ENCODE measurements around the gene C9orf50.

The C9orf50 gene

DNA sequence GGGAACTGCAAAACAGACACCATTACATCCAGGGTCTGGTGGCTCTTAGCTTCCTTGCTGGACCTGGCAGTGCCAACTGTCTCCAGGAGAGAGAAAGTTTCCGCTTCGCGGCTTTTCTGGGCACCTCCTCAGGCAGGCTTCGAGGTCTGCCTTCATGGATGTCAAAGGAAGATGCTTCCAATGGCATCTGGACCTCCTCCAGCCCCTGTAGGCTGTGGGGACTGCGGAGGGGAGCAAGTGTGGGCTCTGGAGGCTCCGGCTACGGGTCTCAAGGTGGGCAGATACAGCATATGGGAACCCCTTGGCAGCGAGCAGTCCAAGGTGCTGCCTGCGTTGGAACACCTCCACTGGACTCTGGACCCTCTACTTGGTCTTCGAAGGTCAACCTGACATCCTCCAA, 6.0 kb downstream of the C9orf50 start:
- Histone ChIP-seq H3K4me1 (ENCODE audit: control insufficient read depth in 1 of 2, insufficient read depth in 2 of 2, low read length in 2 of 2) (peaks cover 2 to 11% of the 10 kb centered on the region in 2 donors), H3K4me3 (ENCODE audit: low read depth in 1 of 2, low read length in 2 of 2) (no peak overlapping the region), H3K27ac (ENCODE audit: low read length) (no peak overlapping the region), H3K9me3 (ENCODE audit: control insufficient read depth in 1 of 2, low read length in 2 of 2) (no peaks in the 10 kb centered on the region), H3K36me3 (ENCODE audit: control insufficient read depth in 1 of 2, insufficient read depth in 2 of 2, low read length in 2 of 2) (no peaks in the 10 kb centered on the region), H3K27me3 (ENCODE audit: low read depth, low read length) (peaks cover 5% of the 10 kb centered on the region)

- Histone ChIP-seq H3K4me3 (ENCODE audit: low read depth in 1 of 2, low read length in 2 of 2) (no peak overlapping the region), H3K36me3 (ENCODE audit: control insufficient read depth in 1 of 2, insufficient read depth in 2 of 2, low read length in 2 of 2) (no peaks in the 10 kb centered on the region), H3K4me1 (ENCODE audit: control insufficient read depth in 1 of 2, insufficient read depth in 2 of 2, low read length in 2 of 2) (peaks cover 2 to 3% of the 10 kb centered on the region in 2 donors), H3K9me3 (ENCODE audit: control insufficient read depth in 1 of 2, low read length in 2 of 2) (no peaks in the 10 kb centered on the region), H3K27me3 (ENCODE audit: low read depth, low read length) (no peaks in the 10 kb centered on the region), H3K27ac (ENCODE audit: low read length) (no peak overlapping the region)
These were observed 7.3 kb downstream of the C9orf50 start for GRCh38 chr9:129613520-129614175.

GRCh38 chr9:129612815-129613519, 7.9 kb downstream of the C9orf50 start:
- Histone ChIP-seq H3K27ac (ENCODE audit: low read length) (no peak overlapping the region), H3K27me3 (ENCODE audit: low read depth, low read length) (no peaks in the 10 kb centered on the region), H3K4me1 (ENCODE audit: control insufficient read depth in 1 of 2, insufficient read depth in 2 of 2, low read length in 2 of 2) (peaks cover 2 to 3% of the 10 kb centered on the region in 2 donors), H3K9me3 (ENCODE audit: control insufficient read depth in 1 of 2, low read length in 2 of 2) (no peaks in the 10 kb centered on the region), H3K4me3 (ENCODE audit: low read depth in 1 of 2, low read length in 2 of 2) (no peak overlapping the region), H3K36me3 (ENCODE audit: control insufficient read depth in 1 of 2, insufficient read depth in 2 of 2, low read length in 2 of 2) (no peaks in the 10 kb centered on the region)

DNA sequence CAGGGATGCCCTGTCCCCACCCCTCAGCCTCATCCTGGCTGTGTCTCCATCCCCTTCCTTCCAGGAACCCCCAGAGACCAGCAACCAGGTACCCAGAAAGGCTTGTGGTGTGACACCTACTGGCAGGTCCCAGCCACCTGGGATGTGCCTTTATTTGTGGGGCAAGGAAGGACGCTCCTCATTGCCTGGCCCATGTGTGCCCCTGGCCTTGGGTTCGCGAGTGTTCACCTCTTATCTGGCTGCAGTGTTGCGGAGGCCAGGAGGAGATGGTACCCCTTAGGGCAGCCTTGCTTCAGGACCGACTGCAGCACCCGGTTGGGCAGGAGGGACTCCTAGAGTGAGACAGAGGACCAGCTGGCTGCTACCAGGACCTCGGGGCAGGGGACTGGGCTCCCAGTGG, 8.8 kb downstream of the C9orf50 start:
- H3K27me3 ChIP-seq (ENCODE audit: low read depth, low read length): no peaks in the 10 kb centered on the region
- no peaks in the 10 kb centered on the region for H3K36me3 ChIP-seq (ENCODE audit: control insufficient read depth in 1 of 2, insufficient read depth in 2 of 2, low read length in 2 of 2)
- no peak overlapping the region for H3K27ac ChIP-seq (ENCODE audit: low read length)
- H3K4me1 ChIP-seq (ENCODE audit: control insufficient read depth in 1 of 2, insufficient read depth in 2 of 2, low read length in 2 of 2): peaks cover 6 to 10% of the 10 kb centered on the region in 2 donors
- H3K9me3 ChIP-seq (ENCODE audit: control insufficient read depth in 1 of 2, low read length in 2 of 2): no peaks in the 10 kb centered on the region
- H3K4me3 ChIP-seq (ENCODE audit: low read depth in 1 of 2, low read length in 2 of 2): no peak overlapping the region

GRCh38 chr9:129611307-129611800, 9.5 kb downstream of the C9orf50 start:
- H3K27ac ChIP-seq (ENCODE audit: low read length): no peak overlapping the region
- no peaks in the 10 kb centered on the region for H3K27me3 ChIP-seq (ENCODE audit: low read depth, low read length)
- H3K36me3 ChIP-seq (ENCODE audit: control insufficient read depth in 1 of 2, insufficient read depth in 2 of 2, low read length in 2 of 2): no peaks in the 10 kb centered on the region
- H3K4me1 ChIP-seq (ENCODE audit: control insufficient read depth in 1 of 2, insufficient read depth in 2 of 2, low read length in 2 of 2): peaks cover 6 to 15% of the 10 kb centered on the region in 2 donors
- peak overlapping the region; percentile 64 to 70 for H3K4me3 ChIP-seq (ENCODE audit: low read depth in 1 of 2, low read length in 2 of 2)
- H3K9me3 ChIP-seq (ENCODE audit: control insufficient read depth in 1 of 2, low read length in 2 of 2): no peaks in the 10 kb centered on the region

GRCh38 chr9:129610473-129611306, 10.2 kb downstream of the C9orf50 start:
- no peaks in the 10 kb centered on the region for H3K36me3 ChIP-seq (ENCODE audit: control insufficient read depth in 1 of 2, insufficient read depth in 2 of 2, low read length in 2 of 2)
- no peaks in the 10 kb centered on the region for H3K9me3 ChIP-seq (ENCODE audit: control insufficient read depth in 1 of 2, low read length in 2 of 2)
- H3K4me1 ChIP-seq (ENCODE audit: control insufficient read depth in 1 of 2, insufficient read depth in 2 of 2, low read length in 2 of 2): peaks cover 6 to 15% of the 10 kb centered on the region in 2 donors

DNA sequence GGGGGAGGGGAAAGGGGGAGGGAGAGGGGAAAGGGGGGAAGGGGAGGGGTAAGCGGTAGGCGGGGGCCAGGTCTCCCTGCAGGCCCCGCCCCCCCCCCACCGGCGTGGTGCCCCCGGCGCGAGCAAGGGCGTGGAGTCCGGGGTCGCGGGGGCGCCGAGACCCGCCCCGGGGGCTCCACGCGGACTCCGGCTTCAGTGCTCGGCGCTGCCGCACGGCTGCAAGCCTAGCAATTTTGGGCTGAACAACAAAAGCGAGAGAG, 10.8 kb downstream of the C9orf50 start:
- H3K9me3 ChIP-seq (ENCODE audit: control insufficient read depth in 1 of 2, low read length in 2 of 2): no peaks in the 10 kb centered on the region
- peak overlapping the region; percentile 63 for H3K27ac ChIP-seq (ENCODE audit: low read length)
- no peaks in the 10 kb centered on the region for H3K27me3 ChIP-seq (ENCODE audit: low read depth, low read length)
- H3K4me3 ChIP-seq (ENCODE audit: low read depth in 1 of 2, low read length in 2 of 2): peak overlapping the region; percentile 64 to 70
- H3K4me1 ChIP-seq (ENCODE audit: control insufficient read depth in 1 of 2, insufficient read depth in 2 of 2, low read length in 2 of 2): peaks cover 6 to 15% of the 10 kb centered on the region in 2 donors
- no peaks in the 10 kb centered on the region for H3K36me3 ChIP-seq (ENCODE audit: control insufficient read depth in 1 of 2, insufficient read depth in 2 of 2, low read length in 2 of 2)

More at GRCh38 chr9:129610473-129611306, 10.2 kb downstream of the C9orf50 start:
- Histone ChIP-seq H3K4me3 (ENCODE audit: low read depth in 1 of 2, low read length in 2 of 2) (peak overlapping the region; percentile 64 to 70), H3K27me3 (ENCODE audit: low read depth, low read length) (no peaks in the 10 kb centered on the region), H3K27ac (ENCODE audit: low read length) (peak overlapping the region; percentile 63)

DNA sequence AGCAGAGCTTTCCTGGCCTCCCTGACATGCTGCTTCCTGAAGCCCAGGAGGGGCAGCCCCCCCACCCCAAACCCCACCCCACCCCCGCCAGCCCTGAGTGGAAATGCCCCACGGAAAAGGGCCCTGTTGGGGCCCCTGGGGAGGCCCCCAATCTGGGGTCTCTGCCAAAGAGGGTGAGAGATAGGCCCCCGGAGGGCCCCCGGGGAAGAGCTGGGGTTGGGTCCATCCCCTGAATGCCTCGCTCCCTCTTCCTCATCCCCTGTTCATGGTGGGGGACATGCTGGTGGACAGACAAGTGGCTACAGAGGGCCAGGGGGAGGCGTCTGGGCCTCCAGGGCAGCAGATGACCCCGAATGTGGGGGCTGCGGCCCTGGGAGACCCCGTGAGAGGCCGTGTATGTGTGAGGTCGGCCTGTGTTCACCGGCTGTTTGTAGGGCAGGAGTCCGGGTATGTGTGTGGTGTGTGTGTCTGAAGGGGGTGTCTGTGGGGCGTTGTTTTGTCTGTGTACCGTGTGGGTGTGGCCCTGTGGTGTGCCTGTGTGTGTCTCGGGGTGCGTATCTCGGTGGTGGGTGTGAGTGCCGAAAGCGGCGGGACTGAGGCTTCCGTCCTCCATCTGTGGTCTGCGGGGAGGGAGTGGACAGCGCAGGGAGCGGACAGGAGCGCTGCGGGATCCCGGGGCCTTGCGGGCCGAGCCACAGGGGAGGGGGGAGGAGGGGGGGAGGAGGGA, 11.3 kb downstream of the C9orf50 start:
- Histone ChIP-seq H3K4me3 (ENCODE audit: low read depth in 1 of 2, low read length in 2 of 2) (peak overlapping the region in 1 of 2 donors; percentile 64), H3K9me3 (ENCODE audit: control insufficient read depth in 1 of 2, low read length in 2 of 2) (no peaks in the 10 kb centered on the region), H3K27ac (ENCODE audit: low read length) (peak overlapping the region; percentile 63), H3K27me3 (ENCODE audit: low read depth, low read length) (no peaks in the 10 kb centered on the region), H3K4me1 (ENCODE audit: control insufficient read depth in 1 of 2, insufficient read depth in 2 of 2, low read length in 2 of 2) (peaks cover 6 to 15% of the 10 kb centered on the region in 2 donors), H3K36me3 (ENCODE audit: control insufficient read depth in 1 of 2, insufficient read depth in 2 of 2, low read length in 2 of 2) (no peaks in the 10 kb centered on the region)

DNA sequence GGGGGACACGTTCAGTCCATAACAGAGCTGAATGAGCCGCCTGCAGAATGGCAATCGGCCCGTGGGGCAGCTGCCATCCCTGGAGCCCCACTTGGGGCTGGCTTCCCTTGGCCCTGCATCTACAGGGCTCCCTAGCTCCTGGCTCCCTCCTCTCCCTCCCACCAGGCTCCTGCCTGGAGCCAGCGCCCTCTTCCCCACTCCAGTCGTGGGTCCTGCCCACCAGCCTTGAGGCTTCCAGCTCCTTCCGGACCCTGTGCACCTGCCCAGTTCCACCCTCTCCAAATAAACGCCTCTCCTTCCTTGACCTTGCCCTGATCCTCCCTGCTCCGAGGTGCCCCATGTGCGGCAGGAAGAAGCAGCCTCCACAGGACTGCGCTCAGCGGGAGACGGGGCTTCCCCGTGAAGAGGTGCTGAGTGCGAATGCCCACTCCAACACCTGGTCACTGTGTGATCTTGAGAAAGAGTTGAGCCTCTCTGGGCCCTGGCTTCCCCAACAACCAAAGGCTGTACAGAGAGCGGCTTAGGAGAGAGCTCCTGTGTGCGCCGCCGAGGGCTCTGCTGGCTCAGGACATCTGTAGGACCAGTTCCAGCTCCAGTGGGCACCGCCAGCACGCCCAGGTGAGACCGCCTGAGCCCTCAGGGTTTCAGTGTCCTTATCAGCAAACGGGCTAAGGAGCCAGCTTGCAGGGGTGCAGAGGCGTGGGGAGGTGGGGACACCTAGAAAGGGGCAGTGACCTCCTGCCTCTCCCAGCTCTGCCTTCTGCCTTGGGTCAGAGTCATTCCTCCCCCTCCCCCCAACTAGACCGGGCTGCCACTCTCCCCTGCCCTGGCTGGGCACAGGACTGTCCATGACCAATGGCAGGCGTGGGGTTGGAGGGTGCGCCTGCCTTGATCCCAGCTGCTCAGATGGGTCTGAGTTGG, 12.1 kb downstream of the C9orf50 start:
- Histone ChIP-seq H3K4me1 (ENCODE audit: control insufficient read depth in 1 of 2, insufficient read depth in 2 of 2, low read length in 2 of 2) (peaks cover 6 to 15% of the 10 kb centered on the region in 2 donors), H3K36me3 (ENCODE audit: control insufficient read depth in 1 of 2, insufficient read depth in 2 of 2, low read length in 2 of 2) (no peaks in the 10 kb centered on the region), H3K27me3 (ENCODE audit: low read depth, low read length) (no peaks in the 10 kb centered on the region), H3K4me3 (ENCODE audit: low read depth in 1 of 2, low read length in 2 of 2) (no peak overlapping the region), H3K27ac (ENCODE audit: low read length) (peak overlapping the region; percentile 23), H3K9me3 (ENCODE audit: control insufficient read depth in 1 of 2, low read length in 2 of 2) (no peaks in the 10 kb centered on the region)

GRCh38 chr9:129607027-129607387, 13.9 kb downstream of the C9orf50 start:
- peak overlapping the region; percentile 51 for H3K27ac ChIP-seq (ENCODE audit: low read length)
- no peaks in the 10 kb centered on the region for H3K27me3 ChIP-seq (ENCODE audit: low read depth, low read length)
- no peaks in the 10 kb centered on the region for H3K36me3 ChIP-seq (ENCODE audit: control insufficient read depth in 1 of 2, insufficient read depth in 2 of 2, low read length in 2 of 2)
- H3K4me3 ChIP-seq (ENCODE audit: low read depth in 1 of 2, low read length in 2 of 2): no peak overlapping the region
- no peaks in the 10 kb centered on the region for H3K9me3 ChIP-seq (ENCODE audit: control insufficient read depth in 1 of 2, low read length in 2 of 2)
- H3K4me1 ChIP-seq (ENCODE audit: control insufficient read depth in 1 of 2, insufficient read depth in 2 of 2, low read length in 2 of 2): peaks cover 6 to 23% of the 10 kb centered on the region in 2 donors
